ENCODE results near the gene VTCN1. TPM values are rescaled to one million over a fixed set of nuclear protein-coding genes. Genes with fewer than 3 reads are reported as not detected.
"Not testable (repeated sequence)": the region's sequence is repeated elsewhere in the genome, so short reads cannot be mapped to it uniquely, and the experiment has no call there.

VTCN1 gene
- total RNA-seq, 1 donor from 2014 or later, result not detected

DNA sequence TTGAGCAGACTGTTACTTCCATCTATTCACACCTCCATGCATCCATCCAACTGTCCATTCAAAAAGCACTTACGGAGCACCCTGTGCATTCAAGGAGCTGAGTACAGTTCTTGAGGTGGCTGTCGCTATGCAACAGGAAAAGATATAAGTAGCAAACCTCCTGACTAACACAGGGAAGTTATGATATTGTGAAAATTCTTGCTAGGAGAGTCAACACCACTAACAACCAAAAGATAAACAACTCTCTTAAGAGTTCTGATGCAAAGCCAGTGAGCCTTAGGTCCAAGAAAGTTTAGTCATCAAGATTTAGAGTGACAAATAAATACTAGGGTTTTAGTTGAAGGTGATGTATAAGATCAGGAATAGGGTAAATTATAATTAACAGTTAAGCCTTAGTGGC is 44.7 kb downstream of the VTCN1 start:
- DNase-seq (ENCODE audit: low read depth, low spot score), result no peak

DNA sequence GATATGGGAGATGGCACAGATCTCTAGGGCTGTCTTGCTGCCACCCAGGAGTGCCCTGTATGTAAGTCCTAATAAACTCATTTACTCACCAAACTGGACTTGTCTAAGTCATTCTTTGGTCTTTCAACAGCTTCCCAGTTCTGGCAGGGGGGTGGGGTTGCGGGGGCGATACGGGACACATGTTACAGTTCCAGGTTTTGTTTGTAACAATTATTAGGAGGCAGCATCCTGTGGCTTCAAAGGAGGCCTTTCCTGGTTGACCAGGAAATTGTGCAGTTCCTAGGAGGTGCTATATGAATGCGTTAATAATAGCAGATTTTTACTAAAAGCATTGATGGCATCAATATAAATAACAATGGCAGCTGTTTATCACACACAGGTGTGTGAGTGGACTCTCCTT is 46.5 kb downstream of the VTCN1 start:
- no peak for DNase-seq (ENCODE audit: low read depth, low spot score)

DNA sequence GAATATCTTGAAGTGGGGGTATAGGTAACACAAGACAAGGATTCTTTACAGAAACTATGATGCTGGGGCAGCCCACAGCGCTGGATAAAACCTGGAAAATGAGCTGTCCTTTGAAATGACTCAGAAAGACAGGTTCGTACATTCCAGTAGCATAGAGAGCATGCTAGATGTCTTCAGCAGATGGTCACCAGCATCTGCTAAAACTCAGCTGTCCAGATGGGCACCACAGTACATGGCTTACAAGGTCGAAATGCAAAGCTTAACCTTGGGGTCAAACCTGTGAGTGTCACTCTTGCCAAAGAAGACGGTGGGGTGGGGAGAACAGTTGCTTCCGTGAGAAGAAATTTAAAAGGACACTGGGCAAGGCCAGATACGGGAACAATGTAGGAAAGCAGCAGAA is 47.9 kb downstream of the VTCN1 start:
- no peak for DNase-seq (ENCODE audit: low read depth, low spot score)

DNA sequence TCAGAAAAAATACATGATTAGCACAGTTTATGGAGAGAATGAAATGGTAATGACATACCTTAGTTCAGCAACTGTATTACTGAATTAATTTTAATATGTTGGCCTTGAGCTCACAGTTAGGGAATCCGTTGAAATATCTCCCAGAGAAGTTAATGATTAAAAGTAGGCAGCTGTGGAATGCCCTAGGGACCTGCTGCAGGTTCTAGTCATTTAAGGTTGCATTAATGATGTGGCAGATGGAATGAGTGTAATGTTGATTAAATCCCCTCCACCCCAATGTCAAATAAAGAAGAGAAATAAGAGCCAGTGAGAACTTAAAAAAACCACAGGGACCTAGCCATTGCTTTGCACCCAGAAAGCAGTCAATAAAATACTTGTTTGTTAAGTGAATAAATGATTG is 48.8 kb downstream of the VTCN1 start:
- DNase-seq (ENCODE audit: low read depth, low spot score), result no peak

DNA sequence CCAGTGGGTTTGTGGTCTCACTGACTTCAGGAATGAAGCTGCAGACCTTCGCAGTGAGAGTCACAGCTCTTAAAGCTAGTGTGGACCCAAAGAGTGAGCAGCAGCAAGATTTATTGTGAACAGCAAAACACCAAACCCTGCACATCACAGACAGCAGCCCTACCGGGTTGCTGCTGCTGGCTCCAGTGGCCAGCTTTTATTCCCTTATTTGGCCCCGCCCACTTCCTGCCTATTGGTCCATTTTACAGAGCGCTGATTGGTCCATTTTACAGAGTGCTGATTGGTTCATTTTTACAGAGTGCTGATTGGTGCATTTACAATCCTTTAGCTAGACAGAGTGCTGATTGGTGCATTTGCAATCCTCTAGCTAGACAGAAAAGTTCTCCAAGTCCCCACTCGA is 59.4 kb downstream of the VTCN1 start:
- DNase-seq (ENCODE audit: low read depth, low spot score), result not testable (repeated sequence)

DNA sequence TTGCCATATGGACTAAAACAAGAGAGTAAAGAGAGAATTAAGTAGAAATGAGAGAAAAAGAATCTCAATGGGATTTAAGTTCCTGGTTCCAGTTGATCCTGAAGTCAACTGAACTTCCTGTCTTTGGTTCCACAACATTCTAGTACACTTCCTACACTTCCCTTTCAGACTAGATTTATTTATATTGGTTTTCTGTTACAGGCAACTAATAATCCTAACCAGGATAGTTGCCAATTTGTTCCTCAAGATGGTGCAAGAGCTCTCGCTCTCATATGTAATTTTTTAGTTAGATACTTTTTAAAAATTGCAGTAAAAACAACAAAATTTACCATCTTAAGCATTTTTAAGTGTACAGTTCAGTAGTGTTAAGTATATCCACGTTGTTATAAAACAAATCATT is 60.4 kb downstream of the VTCN1 start:
- DNase-seq (ENCODE audit: low read depth, low spot score), result no peak

DNA sequence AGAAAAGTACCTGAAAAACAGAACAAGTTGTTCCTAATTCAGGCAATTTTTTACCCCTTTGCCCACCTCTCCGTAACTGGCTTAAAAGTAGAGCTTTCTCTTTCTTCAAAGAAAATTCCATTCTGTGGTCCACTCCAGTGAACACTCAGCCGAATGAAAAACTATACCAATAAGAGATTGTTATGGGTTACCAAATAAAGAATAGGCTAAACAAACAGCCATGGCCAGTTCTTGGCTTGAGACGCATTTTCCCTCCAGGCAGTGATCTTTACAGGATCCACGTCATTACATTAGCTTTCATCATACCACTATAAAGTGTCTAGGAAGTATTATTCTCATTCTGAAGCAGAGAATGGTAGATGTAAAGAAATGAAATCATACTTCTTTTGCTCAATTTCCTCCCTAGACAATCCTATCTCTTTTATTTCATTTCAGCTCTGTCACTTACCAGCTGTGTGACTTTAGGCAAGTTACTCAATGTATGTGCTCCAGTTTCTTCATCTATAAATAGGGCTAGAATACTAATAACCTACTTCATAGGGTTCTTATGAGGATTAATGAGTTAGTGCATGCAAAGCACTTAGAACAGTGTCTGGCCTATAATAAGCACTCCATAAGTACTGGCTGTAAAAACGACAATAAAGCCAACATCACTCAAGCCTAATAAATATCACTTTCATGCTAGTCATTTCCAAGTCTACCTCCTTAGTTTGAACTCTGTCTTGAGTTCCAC is 62.7 kb downstream of the VTCN1 start:
- DNase-seq (ENCODE audit: low read depth, low spot score), result no peak

DNA sequence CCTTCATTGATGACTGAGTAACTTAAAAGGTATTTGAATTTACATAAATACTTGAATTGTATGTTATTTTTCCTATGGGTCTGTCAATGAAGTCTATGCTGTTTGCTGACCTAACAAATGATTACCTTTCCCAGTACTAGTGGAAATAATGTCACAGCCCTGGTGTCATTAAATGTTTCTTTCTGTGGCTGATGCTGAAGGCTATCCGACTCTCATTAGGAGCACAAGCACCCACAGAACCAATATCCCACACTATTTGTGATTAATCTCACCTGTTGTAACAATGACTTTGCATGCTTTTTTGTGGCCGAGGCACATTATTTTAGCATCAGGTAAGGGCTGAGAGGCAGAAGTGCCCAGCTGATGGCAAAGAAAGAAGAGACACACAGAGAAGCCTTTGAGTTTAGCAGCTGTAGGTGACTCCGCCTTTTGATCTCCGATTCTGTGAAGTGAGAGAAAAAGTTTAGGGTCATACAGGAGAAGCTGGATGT is 63.3 kb downstream of the VTCN1 start:
- no peak for DNase-seq (ENCODE audit: low read depth, low spot score)

DNA sequence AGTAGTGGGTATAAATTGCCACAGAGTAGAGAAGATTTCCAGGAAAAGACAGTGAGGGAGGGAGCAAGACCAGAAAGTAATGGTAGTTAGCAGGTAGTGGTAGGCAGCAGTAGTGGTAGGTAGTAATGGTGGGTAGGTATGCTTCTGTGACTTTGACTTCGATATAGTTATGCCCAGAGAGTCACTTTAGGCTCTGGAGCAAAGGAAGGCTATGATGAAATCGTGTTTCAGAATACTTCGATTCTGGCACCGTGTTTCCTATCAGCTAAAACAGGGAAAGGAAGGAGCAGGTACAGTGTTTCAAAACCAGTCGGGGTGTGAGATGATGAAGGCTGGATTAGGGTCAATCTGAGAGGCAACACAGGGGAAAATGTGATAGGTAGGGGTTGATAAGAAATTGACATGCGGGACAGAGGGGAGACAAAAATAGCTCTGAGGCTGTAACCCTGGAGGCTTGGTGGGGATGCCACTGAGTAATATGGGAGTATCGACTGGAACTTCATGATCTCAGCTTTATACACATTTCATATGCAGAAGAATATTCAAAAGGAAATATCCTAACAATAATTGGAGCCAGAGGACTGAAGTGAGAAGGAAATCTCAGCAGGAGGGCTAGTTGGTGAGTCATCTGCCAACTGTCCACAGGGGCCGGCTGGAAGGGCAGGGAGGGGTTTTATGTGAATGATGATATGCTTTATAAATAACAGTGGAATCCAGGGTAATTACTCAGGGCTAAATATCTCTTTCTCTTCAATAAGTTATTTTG is 64.0 kb downstream of the VTCN1 start:
- no peak for DNase-seq (ENCODE audit: low read depth, low spot score)

DNA sequence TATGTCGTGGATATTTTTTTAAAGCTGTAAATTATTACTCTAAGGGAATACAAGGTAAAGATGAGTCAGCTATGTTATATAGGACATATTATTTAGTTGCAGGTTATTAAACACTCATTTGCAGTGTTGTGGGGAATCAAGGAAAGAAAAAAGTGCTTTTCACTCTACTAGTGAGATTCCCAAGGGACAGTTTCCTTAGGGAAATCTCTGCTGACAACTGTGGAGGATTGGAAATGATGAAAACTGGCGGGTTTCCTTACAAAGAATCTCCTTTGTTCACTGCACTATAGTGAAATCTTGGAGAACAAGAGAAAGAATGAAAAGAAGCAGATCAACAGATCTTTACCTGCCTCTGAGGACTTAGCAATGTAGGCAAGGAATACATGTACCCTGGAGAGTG is 64.7 kb downstream of the VTCN1 start:
- no peak for DNase-seq (ENCODE audit: low read depth, low spot score)

DNA sequence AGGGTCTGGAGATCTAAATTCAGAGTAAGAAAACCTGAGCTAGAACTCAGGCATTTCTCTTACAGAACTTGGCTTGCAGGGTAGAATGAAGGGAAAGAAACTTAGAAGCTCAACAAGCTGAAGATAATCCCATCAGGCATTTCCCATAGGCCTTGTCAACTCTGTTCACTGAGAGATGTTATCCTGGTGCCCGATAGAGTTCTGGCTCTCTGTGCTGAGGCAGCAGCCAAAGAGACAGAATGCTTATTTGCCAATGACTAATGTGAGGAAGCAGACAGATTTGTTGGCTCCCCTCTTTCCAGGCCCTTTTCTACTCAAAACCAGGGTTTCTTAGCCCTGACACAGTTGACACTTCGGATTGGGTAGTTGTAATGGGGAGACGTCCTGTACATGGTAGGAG is 66.9 kb downstream of the VTCN1 start:
- no peak for DNase-seq (ENCODE audit: low read depth, low spot score)

DNA sequence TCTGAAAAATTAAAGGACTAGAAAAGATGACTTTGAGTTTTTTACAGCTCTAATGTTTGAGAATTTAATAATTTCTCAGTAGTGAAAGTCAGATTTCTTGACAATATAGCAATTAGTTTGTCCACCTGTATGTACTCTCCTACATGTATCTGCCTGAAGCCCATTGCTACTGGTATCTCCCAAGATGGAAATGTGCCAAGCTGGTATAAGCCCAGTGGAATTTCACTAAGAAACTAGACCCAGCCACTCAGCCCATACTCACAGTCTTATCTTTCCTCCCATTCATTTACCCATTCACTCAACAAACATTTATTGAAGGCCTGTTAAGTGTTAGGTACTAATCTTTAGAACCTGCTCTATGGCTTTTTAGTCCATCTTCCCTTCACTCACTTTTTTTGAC is 67.6 kb downstream of the VTCN1 start:
- no peak for DNase-seq (ENCODE audit: low read depth, low spot score)

DNA sequence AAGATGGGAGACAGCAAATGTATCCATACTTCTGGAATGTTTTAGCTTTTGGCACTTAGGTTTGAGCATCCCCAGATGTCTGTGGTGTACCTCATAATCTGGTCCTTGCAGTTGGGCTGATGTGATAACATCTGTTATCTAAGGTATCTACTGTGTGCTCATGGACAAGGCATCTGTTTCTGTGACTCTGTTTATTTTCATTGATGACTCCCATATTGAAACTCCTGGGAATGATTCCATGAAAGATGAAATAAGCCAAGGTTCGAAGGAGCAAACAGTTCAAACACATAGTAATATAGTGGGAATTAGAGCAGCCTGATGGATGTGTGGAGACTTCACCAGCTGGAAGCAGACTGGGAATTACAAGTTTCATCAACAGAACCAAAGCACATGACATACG is 68.5 kb downstream of the VTCN1 start:
- no peak for DNase-seq (ENCODE audit: low read depth, low spot score)

DNA sequence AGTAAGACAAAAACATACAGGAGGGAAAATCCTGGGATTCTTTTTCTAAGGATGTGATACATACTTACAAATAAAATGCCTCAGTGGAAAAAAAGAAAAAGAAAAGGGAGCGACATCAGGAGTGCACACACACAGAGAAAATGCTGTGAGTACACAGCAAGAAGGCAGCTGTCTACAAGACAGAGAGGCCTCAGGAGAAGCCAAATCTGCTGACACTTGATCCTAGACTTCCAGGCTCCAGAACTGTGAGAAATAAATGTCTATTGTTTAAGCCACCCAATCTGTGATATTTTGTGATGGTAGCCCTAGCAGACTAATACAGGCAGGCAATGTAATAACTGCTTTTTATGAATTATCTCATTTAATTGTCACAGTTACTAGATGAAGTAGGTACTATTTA is 72.2 kb downstream of the VTCN1 start:
- DNase-seq (ENCODE audit: low read depth, low spot score), result no peak

DNA sequence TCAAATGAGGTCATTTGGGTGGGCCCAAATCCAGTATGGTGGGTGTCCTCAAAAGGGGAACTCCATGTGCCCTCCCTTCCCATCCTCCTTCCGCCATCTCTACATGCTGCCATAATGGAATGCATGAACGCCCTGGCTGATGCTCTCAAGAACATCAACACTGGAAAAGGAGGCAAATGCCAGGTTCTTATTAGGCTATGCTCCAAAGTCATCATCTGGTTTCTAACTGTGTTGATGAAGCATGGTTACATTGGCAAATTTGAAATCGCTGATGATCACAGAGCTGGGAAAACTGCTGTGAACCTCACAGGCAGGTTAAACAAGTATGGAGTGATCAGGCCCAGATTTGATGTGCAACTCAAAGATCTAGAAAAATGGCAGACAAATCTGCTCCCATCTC is 72.6 kb downstream of the VTCN1 start:
- no peak for DNase-seq (ENCODE audit: low read depth, low spot score)

DNA sequence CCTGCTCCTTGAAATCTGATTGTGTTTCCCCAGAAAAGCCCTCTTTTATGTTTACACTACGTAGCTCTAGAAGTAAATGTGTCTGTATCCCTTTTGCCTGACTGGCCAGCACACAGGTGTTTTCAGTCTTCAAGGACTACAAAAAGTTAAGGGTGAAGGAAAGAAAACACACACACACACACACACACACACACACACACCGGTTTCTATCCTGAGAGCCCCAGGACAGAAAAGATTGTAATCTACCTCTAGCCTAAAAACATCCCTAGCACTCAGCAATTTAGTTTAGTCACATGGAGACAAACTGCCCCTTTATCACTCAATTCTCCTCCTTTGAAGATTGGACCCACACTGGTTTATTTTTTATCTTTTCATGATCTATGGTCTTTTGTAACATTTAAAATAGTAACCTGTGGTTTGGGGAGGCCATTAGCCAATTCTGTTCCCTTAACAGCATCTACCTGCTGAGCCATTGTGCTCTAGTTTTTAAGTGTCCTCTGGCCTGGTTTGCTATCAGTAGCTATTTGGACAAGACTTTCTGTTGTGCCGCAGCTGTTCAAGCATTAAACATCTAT is 73.4 kb downstream of the VTCN1 start:
- DNase-seq (ENCODE audit: low read depth, low spot score), result no peak

DNA sequence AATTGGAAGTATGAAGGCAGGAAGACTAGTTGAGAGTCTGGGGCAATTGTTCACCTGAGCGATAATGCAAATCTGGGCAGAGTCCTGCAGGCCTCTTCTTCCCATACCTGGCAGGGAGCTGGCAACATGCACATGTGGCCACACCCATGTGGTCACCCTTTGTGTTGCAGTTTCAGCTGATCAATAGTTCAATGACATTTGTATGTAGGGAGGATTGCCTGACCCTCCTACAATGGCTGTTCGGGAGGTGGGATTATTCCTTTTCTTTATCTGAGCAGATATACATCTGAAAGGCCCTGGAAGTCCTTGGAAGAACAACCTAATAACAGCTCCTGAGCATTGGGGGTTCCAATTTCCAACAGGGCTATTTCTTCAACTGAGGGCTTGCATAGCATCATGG is 74.0 kb downstream of the VTCN1 start:
- DNase-seq (ENCODE audit: low read depth, low spot score), result no peak

DNA sequence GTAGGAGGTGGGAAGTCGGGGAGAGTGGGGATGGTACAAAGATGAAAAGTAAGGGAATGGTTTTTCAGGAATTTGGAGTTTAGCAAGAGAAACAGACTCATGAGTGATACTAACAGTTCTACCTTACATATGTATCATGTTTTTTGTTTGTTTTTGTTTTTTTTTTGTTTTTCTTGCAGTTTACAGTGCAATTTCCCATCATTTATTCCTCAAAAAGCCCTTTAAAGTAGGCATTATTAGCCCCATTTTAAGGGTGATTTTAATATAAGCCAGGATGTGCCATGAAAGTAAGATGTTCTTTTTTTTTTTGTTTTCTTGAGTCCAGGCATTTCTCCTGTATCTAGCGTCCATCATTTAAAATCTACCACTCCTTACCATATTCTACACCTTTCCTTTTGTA is 75.4 kb downstream of the VTCN1 start:
- no peak for DNase-seq (ENCODE audit: low read depth, low spot score)

DNA sequence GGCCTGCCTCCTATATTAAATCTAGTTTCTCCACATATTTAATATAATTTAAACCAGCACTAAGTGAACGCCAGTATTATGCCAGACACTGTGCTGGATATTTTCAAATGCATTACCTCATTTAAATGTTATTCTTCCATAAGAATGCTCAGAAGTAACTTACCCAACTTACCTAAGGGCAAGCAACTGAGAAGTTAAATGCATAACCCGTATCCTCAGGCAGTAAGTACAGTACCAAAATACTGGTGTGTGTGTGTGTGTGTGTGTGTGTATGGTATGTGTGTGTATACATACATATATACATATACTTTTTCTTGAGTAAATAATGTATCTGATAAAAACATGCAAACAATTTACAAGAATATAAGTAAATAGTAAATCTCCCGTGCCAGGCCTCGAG is 80.2 kb downstream of the VTCN1 start:
- no peak for DNase-seq (ENCODE audit: low read depth, low spot score)

DNA sequence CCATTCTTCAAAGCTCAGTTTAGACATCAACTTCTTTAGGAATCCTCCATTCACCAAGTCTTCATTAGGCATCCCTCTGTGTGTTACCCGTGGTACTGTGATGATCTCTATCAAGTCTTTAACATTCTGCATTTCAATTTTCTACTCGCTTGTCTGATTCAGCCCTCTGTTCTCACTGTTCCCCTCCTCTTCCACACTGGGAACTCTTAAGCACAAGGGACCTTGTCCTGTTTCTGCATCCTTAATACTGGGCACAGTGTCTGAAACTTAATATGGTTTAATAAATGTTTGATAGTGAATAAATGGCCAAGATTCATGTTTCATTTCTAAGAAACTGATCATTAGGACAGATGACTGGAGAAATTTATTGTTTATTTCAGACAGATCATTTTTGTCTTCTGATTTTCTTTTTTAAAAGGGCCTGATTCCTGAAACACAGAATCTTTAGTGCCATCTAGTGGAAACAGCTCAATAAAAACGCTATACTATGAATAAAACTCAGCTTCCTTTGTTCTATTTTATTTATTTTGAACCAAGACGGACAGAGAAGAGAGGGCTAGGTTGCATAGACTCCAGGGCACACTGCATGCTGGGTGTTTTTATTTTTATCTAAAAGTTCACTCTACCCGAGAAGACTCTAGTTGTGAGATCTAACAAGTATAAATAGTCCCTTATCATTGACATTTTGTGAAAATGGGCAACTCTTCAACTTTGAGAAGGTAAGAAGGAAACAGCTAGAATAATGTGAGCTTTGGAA is 82.2 kb downstream of the VTCN1 start:
- peak; percentile 4 for DNase-seq (ENCODE audit: low read depth, low spot score)

DNA sequence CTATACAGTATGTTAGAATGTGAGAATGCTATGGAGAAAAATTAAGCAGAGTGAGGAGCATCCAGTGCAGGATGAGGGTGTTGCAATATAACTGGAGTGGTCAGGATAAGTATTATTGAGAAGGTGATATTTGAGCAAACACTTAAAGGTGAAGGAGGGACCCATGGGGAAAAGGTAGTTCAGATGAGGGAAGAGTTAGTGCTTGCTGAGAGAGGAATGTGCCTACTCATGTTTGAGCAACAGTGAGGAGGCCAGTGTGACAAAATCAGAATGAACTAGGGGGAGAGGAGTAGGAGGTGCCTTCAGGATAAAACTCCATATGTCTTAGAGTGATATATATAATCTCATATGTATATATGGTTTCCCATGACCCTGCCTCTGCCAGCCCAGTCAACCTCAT is 82.9 kb downstream of the VTCN1 start:
- no peak for DNase-seq (ENCODE audit: low read depth, low spot score)

DNA sequence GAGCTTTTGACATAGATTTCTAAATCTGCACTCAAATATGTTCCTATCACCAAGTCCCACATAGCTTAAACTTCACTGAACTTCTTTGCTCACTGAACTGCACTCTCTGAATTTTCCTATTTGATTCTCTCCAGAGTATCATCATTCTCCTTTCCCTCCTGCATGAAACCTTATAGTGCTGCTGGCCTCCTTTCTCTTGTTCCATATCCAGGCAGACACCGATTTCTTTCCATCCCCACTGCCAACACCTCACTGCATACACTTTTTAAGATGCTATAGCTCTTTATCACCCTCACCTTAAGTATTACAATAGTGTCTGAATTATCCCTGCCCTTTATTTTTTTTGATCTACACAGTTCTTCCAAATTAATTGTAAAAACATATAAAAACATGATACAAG is 86.1 kb downstream of the VTCN1 start:
- DNase-seq (ENCODE audit: low read depth, low spot score), result no peak

All from pulmonary artery endothelial cell (primary cell).